Stomach (tissue), 4 donors: ENCODE measurements around the gene RAI14.

ENCODE experiments used
- EP300 ChIP-seq: sonication (generic); formaldehyde crosslinking; IDR thresholded peaks from one replicate; pipeline ENCODE4 v1.6.1; 2017; ENCODE audit warnings: antibody characterized with exemption
- TF ChIP-seq, protein P1 (sequence below), 7 experiments: fragments of 450-650 bp in 4 of 7; fragments of 200-600 bp in 3 of 7; sonication (generic) in 3 of 7; IDR thresholded peaks; one replicate each; pipeline ENCODE4 v1.5.1; 2016 to 2019; ENCODE audit warnings: antibody characterized with exemption in 7 of 7, control low read depth in 2 of 7, mild to moderate bottlenecking in 1 of 7

DNA sequence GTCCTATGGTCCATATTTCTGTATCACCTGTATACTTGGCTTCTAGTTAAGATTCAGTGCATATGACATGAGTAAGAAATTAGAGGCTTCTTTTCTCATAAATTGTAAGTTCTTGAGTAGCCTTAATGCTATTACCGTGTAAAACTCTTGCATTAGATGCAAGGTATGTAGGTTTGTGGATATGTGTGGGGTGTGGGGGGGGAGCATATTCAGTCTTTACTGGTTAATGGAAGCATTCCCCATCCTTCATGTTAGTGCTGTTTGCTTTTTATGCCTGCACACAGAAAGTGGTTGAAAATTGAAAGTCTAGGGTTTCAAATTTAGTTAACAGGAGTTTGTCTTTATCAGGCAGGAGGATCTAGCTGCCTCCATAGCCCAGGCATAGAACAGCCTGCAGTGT, 16.1 kb downstream of the RAI14 start:
- TF ChIP-seq, protein P1, sequence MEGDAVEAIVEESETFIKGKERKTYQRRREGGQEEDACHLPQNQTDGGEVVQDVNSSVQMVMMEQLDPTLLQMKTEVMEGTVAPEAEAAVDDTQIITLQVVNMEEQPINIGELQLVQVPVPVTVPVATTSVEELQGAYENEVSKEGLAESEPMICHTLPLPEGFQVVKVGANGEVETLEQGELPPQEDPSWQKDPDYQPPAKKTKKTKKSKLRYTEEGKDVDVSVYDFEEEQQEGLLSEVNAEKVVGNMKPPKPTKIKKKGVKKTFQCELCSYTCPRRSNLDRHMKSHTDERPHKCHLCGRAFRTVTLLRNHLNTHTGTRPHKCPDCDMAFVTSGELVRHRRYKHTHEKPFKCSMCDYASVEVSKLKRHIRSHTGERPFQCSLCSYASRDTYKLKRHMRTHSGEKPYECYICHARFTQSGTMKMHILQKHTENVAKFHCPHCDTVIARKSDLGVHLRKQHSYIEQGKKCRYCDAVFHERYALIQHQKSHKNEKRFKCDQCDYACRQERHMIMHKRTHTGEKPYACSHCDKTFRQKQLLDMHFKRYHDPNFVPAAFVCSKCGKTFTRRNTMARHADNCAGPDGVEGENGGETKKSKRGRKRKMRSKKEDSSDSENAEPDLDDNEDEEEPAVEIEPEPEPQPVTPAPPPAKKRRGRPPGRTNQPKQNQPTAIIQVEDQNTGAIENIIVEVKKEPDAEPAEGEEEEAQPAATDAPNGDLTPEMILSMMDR (IDR thresholded peaks at IDR 0.05), result no peak
- TF ChIP-seq EP300, result no peak
